Activated CD4-positive, CD25-positive, alpha-beta regulatory T cell treated with anti-CD3 and anti-CD28 coated beads, Interleukin-2, amount 50 U/mL, for 16 hours (primary cell): ENCODE data around the gene ENOX2.

Experiments
- DNase-seq: peaks from one replicate; pipeline ENCODE4 v3.0.0-alpha.2; 2020; ENCODE audit warnings: low read depth, low spot score

ENOX2 gene

GRCh38 chrX:130636277-130636676 is 266.7 kb downstream of the ENOX2 start:
- DNase-seq: no peak

GRCh38 chrX:130631011-130631410 is 272.0 kb downstream of the ENOX2 start:
- DNase-seq: no peak

- DNase-seq: no peak
Observed at GRCh38 chrX:130628516-130628915, 274.5 kb downstream of the ENOX2 start.

- no peak for DNase-seq
Observed at GRCh38 chrX:130626521-130626920, 276.5 kb downstream of the ENOX2 start.

GRCh38 chrX:130625386-130625785 is 277.6 kb downstream of the ENOX2 start:
- no peak for DNase-seq

GRCh38 chrX:130623518-130623917 is 279.5 kb downstream of the ENOX2 start:
- DNase-seq: no peak

GRCh38 chrX:130615941-130616340 is 287.1 kb downstream of the ENOX2 start:
- no peak for DNase-seq

GRCh38 chrX:130607431-130607830 is 295.6 kb downstream of the ENOX2 start:
- DNase-seq: no peak

- no peak for DNase-seq
Observed at GRCh38 chrX:130606425-130606824, 296.6 kb downstream of the ENOX2 start.

- no peak for DNase-seq
Observed at GRCh38 chrX:130604882-130605281, 298.1 kb downstream of the ENOX2 start.

- DNase-seq: no peak
Observed at GRCh38 chrX:130594453-130594916, 308.5 kb downstream of the ENOX2 start.

GRCh38 chrX:130593911-130594310 is 309.1 kb downstream of the ENOX2 start:
- no peak for DNase-seq

GRCh38 chrX:130592204-130592603 is 310.8 kb downstream of the ENOX2 start:
- no peak for DNase-seq

- DNase-seq: no peak
Observed at GRCh38 chrX:130578906-130579305, 324.1 kb downstream of the ENOX2 start.

- DNase-seq: no peak
Observed at GRCh38 chrX:130577431-130577830, 325.6 kb downstream of the ENOX2 start.

- DNase-seq: no peak
Observed at GRCh38 chrX:130575831-130576389, 327.1 kb downstream of the ENOX2 start.
